ENCODE data around the gene CCND1. TPM values are rescaled to one million over a fixed set of nuclear protein-coding genes. Genes with fewer than 3 reads are reported as not detected.
A peak's percentile ranks its signal among the peaks of the same experiment; 100 is the strongest.

The CCND1 gene
- total RNA-seq, 1 experiment from 2014 or later = 106 TPM

DNA sequence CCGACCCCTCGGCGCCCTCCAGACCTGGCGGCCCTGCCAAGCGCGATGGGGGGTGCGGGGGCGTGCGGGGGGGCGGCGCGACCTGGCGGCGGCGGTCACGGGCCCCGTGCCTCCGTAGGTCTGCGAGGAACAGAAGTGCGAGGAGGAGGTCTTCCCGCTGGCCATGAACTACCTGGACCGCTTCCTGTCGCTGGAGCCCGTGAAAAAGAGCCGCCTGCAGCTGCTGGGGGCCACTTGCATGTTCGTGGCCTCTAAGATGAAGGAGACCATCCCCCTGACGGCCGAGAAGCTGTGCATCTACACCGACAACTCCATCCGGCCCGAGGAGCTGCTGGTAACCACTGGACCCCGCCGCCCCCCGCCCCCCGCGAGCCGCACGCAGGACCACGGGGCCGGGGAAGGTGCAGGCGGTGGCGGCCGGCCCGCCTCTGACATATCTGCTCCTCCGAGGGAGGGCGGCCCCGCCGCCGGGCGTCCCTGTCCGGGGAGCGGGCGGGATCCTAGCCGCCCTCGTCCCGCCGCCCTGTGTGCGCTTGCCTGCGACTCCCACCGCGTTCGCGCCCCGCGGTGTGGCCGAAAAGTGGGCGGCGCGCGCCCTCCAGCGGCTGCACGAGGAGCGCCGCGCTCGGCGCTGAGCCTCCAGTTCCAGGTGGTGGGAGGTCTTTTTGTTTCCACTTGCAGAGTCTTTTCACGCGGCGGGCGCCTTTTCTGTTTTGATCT lies 2.1 kb downstream of the CCND1 start:
- Mint-ChIP-seq H3K4me1 (ENCODE audit: insufficient read depth, unreplicated experiment) (peaks cover 8% of the 10 kb centered on the region), H3K9me3 (ENCODE audit: unreplicated experiment) (no peaks in the 10 kb centered on the region), H3K27ac (ENCODE audit: low read depth, unreplicated experiment) (no peak overlapping the region), H3K27me3 (ENCODE audit: insufficient read depth, unreplicated experiment) (no peaks in the 10 kb centered on the region), H3K36me3 (ENCODE audit: insufficient read depth, unreplicated experiment) (peaks cover 47% of the 10 kb centered on the region), H3K4me3 (ENCODE audit: unreplicated experiment) (peak overlapping the region; percentile 98)
- peak; percentile 78 for DNase-seq (ENCODE audit: unreplicated experiment)
- BruUV-seq (replicated peaks) = no TSS peak
- TF ChIP-seq, protein P1, sequence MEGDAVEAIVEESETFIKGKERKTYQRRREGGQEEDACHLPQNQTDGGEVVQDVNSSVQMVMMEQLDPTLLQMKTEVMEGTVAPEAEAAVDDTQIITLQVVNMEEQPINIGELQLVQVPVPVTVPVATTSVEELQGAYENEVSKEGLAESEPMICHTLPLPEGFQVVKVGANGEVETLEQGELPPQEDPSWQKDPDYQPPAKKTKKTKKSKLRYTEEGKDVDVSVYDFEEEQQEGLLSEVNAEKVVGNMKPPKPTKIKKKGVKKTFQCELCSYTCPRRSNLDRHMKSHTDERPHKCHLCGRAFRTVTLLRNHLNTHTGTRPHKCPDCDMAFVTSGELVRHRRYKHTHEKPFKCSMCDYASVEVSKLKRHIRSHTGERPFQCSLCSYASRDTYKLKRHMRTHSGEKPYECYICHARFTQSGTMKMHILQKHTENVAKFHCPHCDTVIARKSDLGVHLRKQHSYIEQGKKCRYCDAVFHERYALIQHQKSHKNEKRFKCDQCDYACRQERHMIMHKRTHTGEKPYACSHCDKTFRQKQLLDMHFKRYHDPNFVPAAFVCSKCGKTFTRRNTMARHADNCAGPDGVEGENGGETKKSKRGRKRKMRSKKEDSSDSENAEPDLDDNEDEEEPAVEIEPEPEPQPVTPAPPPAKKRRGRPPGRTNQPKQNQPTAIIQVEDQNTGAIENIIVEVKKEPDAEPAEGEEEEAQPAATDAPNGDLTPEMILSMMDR (IDR thresholded peaks at IDR 0.05; ENCODE audit: unreplicated experiment) = peak; percentile 97
- POLR2A ChIA-PET = interaction anchor here (0.6 to 3.6 kb wide), 15 partner anchors 27 to 740 kb away, joined by 3 to 32 read pairs (median 5); partner anchors contain the start of genes IGHMBP2, LTO1 and MRPL21
- CTCF ChIA-PET = interaction anchor here (0.6 to 4.4 kb wide), 29 partner anchors 10 to 1184 kb away, joined by 3 to 87 read pairs (median 4); no protein-coding TSS in a partner anchor
- intact Hi-C loops (cut with micrococcal nuclease) = loop anchor here (1.0 to 5.0 kb wide), 3 partner anchors 28 to 1386 kb away; no protein-coding TSS in a partner anchor

GRCh38 chr11:69643646-69644045 lies 2.7 kb downstream of the CCND1 start:
- CTCF ChIA-PET = interaction anchor here (0.6 to 4.4 kb wide), 29 partner anchors 10 to 998 kb away, joined by 3 to 87 read pairs (median 4); no protein-coding TSS in a partner anchor
- intact Hi-C loops (cut with micrococcal nuclease) = loop anchor here (1.0 to 5.0 kb wide), 3 partner anchors 27 to 1386 kb away; no protein-coding TSS in a partner anchor
- no peaks in the 10 kb centered on the region for H3K27me3 Mint-ChIP-seq (ENCODE audit: insufficient read depth, unreplicated experiment)
- H3K4me3 Mint-ChIP-seq (ENCODE audit: unreplicated experiment) = peak overlapping the region; percentile 98
- H3K9me3 Mint-ChIP-seq (ENCODE audit: unreplicated experiment) = no peaks in the 10 kb centered on the region
- BruUV-seq (replicated peaks) = no TSS peak
- peaks cover 8% of the 10 kb centered on the region for H3K4me1 Mint-ChIP-seq (ENCODE audit: insufficient read depth, unreplicated experiment)
- POLR2A ChIA-PET = interaction anchor here (0.7 to 3.4 kb wide), 13 partner anchors 27 to 803 kb away, joined by 3 to 32 read pairs (median 4); partner anchors contain the start of genes LTO1 and TPCN2
- peak; percentile 6 for DNase-seq (ENCODE audit: unreplicated experiment)
- H3K36me3 Mint-ChIP-seq (ENCODE audit: insufficient read depth, unreplicated experiment) = peaks cover 51% of the 10 kb centered on the region
- H3K27ac Mint-ChIP-seq (ENCODE audit: low read depth, unreplicated experiment) = no peak overlapping the region
- TF ChIP-seq, protein P1 (IDR thresholded peaks at IDR 0.05; ENCODE audit: unreplicated experiment) = no peak

GRCh38 chr11:69644071-69644961 lies 3.4 kb downstream of the CCND1 start:
- BruUV-seq (replicated peaks) = no TSS peak
- ChIA-PET POLR2A (interaction anchor here (0.6 to 3.4 kb wide), 13 partner anchors 11 to 1031 kb away, joined by 3 to 32 read pairs (median 3); partner anchors contain the start of gene TPCN2), CTCF (interaction anchor here (0.6 to 4.4 kb wide), 27 partner anchors 9 to 998 kb away, joined by 3 to 87 read pairs (median 4); no protein-coding TSS in a partner anchor)
- H3K9me3 Mint-ChIP-seq (ENCODE audit: unreplicated experiment) = no peaks in the 10 kb centered on the region
- H3K4me1 Mint-ChIP-seq (ENCODE audit: insufficient read depth, unreplicated experiment) = peaks cover 8% of the 10 kb centered on the region
- intact Hi-C loops (cut with micrococcal nuclease) = loop anchor here (5.0 kb wide), 1 partner anchor 1387 kb away; no protein-coding TSS in a partner anchor
- H3K27ac Mint-ChIP-seq (ENCODE audit: low read depth, unreplicated experiment) = no peak overlapping the region
- peak overlapping the region; percentile 98 for H3K4me3 Mint-ChIP-seq (ENCODE audit: unreplicated experiment)
- H3K36me3 Mint-ChIP-seq (ENCODE audit: insufficient read depth, unreplicated experiment) = peaks cover 58% of the 10 kb centered on the region
- DNase-seq (ENCODE audit: unreplicated experiment) = peak; percentile 80
- no peaks in the 10 kb centered on the region for H3K27me3 Mint-ChIP-seq (ENCODE audit: insufficient read depth, unreplicated experiment)
- TF ChIP-seq, protein P1 (IDR thresholded peaks at IDR 0.05; ENCODE audit: unreplicated experiment) = no peak
